Activated T-cell treated with anti-CD3 and anti-CD28 coated beads for 48 hours (primary cell): ENCODE results near the gene SEC31A.
"Not testable (repeated sequence)": the region's sequence is repeated elsewhere in the genome, so short reads cannot be mapped to it uniquely, and the experiment has no call there.

ENCODE experiments used
- DNase-seq: peaks from one replicate; pipeline ENCODE4 v3.0.0-alpha.2; 2020; ENCODE audit warnings: low read depth

Gene SEC31A, protein sequence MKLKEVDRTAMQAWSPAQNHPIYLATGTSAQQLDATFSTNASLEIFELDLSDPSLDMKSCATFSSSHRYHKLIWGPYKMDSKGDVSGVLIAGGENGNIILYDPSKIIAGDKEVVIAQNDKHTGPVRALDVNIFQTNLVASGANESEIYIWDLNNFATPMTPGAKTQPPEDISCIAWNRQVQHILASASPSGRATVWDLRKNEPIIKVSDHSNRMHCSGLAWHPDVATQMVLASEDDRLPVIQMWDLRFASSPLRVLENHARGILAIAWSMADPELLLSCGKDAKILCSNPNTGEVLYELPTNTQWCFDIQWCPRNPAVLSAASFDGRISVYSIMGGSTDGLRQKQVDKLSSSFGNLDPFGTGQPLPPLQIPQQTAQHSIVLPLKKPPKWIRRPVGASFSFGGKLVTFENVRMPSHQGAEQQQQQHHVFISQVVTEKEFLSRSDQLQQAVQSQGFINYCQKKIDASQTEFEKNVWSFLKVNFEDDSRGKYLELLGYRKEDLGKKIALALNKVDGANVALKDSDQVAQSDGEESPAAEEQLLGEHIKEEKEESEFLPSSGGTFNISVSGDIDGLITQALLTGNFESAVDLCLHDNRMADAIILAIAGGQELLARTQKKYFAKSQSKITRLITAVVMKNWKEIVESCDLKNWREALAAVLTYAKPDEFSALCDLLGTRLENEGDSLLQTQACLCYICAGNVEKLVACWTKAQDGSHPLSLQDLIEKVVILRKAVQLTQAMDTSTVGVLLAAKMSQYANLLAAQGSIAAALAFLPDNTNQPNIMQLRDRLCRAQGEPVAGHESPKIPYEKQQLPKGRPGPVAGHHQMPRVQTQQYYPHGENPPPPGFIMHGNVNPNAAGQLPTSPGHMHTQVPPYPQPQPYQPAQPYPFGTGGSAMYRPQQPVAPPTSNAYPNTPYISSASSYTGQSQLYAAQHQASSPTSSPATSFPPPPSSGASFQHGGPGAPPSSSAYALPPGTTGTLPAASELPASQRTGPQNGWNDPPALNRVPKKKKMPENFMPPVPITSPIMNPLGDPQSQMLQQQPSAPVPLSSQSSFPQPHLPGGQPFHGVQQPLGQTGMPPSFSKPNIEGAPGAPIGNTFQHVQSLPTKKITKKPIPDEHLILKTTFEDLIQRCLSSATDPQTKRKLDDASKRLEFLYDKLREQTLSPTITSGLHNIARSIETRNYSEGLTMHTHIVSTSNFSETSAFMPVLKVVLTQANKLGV

DNA sequence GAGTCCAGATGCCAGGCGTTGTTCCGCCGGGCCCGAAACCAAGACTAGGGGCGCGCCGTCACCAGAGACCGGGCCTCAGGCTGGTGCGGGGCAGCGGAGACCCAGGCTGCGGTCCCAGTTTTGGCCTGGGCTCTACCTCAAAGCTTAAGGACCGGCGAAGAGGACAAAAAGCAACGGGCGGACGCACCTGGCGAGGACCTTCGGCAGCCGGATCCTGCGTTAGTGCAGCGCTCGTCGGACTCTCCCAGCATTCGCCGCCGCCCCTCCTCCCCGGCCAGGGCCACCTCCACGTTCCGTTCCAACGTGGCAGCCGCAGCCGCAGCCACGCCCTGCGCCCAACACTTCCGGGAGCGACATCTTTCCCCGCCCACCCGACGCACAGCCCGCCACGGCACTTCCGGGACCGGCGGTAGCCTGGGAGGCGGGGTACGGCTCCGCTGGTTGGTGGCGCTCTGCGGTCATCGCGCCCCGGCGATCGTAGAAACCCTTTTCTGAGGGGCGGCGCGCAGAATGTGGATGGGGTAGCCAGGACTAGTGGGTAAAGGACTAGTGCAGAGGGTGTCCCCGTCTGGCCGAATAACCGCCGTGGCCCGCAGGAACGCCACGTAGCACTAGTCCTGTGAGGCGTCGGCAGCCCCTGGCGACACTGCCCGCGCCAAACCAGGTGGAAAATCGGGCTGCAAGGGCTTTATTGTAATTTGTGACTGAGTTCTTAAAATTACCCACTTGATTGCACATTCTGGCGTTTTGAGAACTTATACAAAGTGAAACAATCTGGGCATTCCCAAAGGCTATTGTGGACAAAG, at the start of gene SEC31A:
SEC31A (minus strand) TSS at position 253 of the 806 bp plus-strand sequence. CDS start 9,217 bp downstream, outside the sequence.
- DNase-seq, result peak; percentile 98

DNA sequence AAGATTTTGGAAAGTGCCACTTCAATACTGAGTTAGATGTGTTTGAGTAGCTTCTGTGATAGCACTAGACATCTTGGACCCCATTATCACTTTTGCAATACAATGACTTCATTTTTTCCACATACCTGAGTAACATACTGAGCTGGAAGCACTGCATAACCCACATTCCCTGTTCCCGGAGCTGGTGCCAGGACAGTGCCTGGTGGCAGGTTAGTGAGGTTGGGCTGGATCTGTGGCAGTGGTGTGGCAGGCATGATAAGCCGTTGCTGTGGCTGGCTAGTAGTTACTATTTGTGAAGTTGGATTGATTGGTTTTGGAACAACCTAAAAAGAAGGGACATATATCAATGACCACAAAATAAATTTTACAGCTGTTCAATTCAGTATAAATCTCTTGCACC, 48.5 kb upstream of the SEC31A start:
- no peak for DNase-seq

DNA sequence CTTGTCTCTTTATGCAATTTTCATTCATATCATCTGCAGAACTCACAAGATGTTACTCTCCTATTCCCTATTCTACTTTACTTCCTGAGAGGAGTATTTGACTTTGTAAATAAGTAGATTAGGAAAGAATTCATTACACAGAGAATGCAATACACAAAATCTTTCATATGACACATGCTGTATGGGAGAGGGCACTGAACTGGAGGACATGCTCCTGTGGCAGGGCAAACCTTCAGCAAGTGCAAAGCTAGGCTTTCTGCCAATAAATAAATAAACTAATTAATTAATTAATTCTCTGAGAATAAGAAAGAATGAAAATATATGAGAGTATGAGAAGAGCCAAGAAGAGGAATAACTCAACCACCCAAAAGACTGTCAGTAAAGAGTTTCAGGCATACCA, 43.5 kb upstream of the SEC31A start:
- DNase-seq, result no peak

DNA sequence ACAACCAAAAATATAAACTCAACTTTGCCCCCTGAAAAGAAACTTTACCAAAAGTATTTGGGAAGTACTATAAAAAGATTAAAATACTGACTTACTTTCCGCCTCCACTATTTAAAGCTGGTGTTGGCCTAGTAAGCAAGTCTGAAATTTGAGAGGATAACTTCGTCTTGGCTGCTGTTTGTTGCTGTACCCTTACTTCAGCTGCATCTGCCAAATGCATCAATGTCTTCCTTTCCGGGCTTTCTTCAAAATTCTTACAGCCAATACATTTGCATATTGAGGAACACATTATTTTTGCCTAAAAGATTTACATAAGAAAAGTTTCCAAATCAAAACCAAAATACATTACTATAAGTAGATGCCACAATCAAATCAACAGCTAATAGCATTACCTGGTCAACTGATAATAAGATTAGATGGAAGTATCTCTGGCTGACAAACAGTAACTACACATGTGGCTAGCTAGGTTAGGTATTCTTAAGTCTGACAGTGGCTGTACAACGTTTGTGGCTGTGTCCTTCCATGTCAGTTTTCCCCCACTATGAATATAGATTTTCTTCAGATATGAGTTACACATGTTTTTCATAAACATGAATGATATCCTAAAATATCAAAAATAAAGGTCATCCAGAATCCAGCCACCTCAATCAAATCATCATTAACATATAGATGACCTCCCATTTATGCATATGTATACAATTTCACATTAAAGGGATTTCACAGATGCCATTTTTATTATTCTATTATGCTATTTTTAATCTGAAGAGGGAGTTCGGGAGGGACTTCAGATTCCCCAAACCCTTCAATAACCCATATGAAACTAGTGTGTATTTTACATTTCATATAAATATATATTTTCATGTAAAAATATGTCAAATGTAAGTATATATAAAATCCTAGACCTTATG, 40.1 kb upstream of the SEC31A start:
- DNase-seq, result no peak

DNA sequence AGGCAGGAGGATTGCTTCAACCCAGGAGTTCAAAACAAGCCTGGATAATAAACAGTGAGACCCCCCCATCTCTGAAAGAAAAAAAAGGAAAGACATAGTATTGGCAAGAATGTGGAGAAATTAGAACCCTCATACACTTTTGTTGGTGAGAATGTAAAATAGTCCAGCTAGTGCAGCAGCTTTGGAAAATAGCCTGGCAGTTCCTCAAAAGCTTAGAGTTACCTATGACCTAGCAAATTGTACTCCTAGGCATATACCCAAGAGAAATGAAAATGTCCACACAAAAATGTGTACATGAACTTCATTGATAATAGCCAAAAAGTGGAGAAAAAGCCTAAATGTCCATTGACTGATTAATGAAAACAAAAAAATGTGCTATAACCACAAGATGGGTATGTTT, 30.8 kb upstream of the SEC31A start:
- DNase-seq, result no peak

DNA sequence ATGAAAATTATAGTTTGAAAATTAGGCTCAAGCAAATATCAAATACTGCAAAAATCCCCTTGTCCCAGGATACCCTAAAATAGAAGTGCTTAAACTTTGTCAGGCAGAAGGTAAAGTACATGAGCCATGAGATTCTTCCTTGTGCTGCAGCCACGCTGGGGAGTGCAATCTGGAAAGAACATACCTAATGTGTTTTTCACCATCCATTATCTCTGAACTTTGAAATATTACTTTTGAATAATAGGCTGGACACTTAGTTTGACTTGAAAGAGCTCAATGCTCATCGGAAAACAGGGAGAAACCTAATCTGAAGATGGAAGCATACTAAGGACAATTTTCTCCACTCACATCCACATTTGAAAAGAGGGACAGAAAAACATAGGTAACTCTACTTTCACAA, 28.4 kb upstream of the SEC31A start:
- no peak for DNase-seq

DNA sequence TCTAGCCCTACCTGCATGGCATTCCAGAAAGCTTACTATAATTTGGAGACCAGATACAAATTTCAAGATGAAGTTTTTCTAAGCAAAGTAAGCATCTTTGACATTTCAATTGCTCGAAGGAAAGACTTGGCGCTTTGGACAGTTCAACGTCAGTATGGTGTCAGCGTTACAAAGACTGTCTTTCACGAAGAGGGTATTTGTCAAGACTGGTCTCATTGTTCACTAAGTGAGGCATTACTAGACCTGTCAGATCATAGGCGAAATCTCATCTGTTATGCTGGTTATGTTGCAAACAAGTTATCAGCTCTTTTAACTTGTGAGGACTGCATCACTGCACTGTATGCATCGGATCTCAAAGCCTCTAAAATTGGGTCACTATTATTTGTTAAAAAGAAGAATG, 27.1 kb upstream of the SEC31A start:
- no peak for DNase-seq

DNA sequence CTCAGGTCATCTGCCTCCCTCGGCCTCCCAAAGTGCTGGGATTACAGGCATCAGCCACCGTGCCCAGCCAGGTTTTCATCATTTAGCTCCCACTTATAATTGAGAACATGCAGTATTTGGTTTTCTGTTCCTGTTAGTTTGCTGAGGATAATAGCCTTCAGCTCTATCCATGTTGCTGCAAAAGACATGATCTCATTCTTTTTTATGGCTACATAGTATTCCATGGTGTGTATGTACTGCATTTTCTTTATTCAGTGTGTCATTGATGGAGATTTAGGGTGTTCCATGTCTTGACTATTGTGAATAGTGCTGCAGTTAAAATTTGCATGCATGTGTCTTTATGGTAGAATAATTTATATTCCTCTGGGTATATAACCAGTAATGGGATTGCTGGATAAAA, 23.0 kb upstream of the SEC31A start:
- DNase-seq, result not testable (repeated sequence)

DNA sequence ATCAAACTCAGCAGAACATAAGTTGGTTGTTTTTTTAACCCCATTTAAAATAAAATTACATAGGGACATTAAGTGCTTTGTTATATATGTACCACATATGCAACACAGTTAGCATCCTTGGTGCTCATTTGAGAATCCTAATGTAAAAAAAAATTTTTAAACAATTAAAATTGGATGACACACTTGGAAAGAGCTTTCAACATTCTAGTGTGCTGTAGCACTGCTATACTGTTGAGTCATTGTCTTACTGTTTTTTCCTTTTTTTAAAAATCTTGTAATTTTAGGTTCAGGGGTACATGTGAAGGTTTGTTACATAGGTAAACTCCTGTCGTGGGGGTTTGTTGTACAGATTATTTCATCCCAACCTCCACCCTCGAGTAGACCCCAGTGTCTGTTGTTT, 22.4 kb upstream of the SEC31A start:
- DNase-seq, result no peak

DNA sequence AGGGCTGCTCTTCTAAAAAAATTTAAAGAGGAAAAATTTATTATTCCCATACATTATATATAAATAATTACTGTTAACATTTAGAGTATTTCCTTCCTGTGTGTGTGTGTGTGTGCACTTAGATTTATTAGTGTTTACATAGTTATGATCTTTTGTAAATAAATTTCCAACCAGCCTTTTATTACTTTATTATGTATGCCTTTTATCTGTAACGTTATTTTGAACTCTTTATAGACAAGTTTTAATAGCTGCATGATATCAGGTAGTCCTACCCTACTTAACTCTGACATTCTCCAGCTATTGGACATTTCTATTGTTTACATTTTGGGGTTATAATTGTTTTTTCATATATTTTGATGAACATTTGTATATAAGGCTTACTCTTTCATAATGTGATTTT, 18.4 kb upstream of the SEC31A start:
- DNase-seq, result no peak

DNA sequence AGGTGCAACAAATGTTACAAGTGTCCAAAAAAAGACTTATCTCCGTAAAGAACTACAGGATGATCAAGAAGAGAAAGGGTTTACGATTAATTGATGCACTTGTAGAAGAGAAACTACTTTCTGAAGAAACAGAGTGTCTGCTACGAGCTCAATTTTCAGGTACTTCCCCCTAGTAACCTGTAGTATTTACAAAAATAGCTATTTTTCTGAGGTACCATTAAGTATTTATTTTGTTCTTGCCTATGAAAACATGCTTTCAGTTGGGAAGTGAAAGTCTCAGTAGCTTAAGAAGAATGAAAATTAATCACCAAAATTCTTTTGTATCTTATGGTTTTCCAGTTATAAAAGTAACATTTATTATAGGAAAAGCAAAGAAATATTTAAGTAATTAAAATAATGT, 15.5 kb upstream of the SEC31A start:
- DNase-seq, result no peak

DNA sequence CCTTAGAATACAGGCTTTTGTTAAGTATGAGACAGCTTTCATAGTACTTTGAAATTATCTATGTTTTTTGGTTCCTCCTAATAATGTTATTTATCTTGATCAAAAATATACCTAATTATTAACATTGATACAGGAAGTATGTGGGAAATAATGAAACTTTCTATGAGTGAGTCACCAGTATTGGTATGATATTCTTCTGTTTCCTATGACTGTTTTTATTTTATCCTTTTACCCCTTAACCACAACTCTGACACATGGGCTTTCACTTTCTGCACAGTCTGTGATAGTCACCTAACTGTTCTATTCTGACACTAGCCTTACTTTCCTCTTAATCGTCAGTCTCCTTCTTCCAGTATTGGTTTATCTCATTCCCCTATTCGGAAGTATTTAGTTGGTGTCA, 14.3 kb upstream of the SEC31A start:
- no peak for DNase-seq

DNA sequence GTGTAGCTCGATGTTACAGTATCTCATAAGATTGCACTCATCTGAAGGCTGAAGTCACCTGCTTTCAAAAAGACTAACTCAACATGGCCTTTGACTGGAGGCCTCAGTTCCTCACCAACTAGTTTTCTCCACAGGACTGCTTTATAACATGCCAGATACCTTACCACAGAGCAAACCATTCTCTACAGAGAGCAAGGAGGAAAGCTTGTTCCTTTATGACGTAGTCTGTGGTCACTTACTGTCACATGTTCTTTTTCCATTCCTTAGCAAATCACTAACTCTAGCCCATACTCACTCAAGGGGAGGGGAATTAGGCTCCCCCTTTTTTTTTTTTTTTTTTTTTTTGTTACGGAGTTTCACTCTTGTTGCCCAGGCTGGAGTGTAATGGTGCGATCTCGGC, 12.8 kb upstream of the SEC31A start:
- no peak for DNase-seq

DNA sequence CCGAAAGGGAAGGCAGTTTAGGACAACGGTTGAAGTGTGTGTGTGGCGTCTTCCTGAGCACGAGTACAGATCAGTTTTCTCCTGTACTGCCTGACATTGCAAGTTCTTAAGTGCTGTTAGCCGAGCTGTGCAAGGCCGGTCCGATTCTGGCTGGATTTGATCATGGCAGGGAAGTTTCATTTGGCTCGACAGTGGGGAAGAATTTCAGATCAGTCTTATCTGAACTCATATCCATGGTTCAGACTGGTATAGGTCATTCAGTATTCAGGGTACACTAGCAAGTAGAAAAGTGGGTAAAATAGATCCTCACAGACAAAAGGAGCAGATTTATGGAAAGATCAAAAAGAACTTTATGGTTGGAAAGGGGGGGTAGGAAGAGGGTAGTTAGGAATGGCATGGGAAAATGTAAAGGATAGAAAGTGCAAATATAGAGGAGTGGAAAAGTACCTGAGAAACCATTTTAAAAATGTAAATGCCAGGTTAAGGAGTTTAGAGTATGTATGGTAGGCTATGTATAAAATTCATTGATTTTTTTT, 10.3 kb upstream of the SEC31A start:
- no peak for DNase-seq

DNA sequence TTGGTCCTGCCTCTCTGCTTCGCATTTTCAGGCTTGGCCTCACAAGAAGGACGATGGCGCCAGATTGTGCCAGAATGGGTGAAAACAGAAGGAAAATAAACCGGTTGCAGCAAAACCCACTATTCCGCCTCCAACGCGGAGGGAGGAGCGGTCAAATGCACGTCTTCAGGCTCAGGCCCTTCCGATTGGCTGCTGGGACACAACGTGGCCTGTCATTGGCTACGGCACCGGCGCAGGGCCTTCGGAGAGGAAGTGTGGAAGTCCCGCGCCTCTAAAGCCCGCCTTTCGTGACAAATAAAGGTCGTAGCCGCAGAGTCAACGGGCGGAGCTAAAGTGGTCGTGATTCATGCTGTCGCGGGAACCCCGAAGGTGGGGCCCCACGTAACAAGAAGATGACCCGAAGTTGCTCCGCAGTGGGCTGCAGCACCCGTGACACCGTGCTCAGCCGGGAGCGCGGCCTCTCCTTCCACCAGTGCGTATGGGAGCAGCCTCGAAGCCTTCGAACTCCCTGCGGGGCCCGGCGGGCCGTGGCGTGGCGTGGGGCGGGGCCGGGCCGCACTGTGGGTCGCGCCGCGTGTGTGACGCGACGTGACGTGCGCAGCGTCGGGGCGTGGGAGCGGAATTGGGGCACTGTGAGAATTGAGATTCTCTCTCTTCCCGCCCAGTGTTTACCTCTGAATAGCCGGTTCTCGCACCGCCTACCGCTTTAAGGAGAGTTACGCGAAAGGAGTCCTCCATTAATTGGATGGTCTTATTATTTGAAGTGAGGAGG, 9.6 kb upstream of the SEC31A start, which contains the start of gene THAP9:
THAP9 (plus strand) TSS at position 325 of the 772 bp plus-strand sequence; CDS start at position 393, 68 bp downstream.
- peak; percentile 94 for DNase-seq

DNA sequence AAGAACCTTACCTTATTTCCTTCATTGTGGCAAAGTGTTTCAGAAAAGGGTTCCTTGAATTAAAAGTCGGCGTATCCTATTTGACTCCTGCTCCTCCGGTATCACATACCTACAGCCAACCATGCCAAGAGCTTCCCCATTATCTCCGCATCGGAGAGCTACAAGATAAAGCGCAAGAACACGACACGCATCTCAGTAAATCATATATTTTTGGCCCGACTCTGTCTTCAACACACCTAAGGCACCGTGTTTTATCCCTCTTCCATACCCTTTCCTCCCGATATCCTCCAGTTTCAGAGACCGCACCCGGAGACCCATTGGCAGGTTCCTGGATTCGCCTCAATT, 9.1 kb upstream of the SEC31A start:
- no peak for DNase-seq

DNA sequence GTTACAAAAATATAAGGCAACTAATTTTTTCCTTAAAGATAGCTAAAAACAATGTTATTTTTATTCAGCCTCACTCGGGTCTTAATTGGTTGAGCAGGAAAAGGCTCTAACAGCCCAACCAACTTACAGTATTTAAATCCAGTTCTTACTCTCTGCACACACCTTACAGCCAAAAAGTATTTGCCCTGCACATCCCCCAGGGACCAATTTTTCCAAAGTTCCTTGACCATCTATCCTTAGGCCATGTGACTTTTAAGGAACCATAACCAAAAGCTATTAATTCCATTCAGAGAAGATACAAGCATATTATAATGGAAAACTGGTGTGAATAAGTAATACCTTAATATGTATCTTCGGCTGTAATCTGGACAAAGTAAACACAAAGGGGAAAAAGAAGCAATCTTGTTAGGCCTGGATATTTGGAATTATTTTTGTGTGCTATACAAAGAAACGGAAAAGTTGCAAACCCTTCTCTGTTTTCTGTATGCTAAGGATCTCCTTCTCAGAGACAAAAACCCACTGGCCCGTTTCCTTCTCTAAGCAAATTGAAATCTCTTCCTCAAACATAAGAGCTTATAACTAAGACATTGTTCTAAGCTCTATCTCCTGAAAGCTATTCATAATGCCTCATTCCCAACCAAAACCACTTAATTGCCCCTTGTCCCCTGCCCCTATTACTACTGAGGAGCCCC, 8.6 kb upstream of the SEC31A start:
- no peak for DNase-seq

DNA sequence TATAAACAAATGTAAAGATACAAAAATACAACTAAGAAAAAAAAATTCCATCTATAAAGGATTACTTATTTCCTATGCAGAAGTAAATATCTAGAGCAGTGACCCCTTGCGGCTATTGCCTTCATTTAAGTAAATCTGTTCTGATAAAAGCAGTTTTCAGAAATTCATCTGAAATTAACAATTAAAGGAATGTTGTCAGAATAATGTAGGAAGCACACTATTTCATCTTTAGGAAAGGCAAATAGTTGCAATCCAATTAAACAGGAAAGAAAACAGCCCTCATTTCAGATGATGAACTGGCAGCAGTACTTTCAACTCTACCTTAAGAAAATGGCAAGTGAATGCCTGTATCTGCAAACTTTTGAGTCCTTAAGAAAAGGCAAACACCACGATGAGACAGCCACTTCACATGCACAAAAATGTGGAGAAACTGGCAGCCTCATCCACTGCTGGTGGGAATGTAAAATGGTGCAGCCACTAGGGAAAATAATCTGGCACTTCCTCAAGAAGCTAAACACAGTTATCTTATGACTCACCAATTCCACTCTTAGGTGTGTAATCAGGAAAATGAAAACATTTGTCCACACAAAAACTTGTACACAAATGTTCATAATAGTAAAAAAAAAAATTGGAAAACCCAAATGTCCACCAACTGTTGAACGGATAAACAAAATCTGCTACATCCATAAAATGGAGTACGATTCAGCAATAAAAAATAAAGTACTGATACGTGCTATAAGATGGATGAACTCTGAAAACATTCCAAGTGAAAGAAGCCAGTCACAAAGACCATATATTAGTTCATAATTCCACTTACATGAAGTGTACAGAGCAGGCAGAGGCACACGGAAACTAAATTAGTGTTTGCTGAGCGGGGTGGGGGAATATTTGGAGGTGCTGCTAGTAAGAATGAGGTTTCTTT, 7.6 kb upstream of the SEC31A start:
- no peak for DNase-seq
